HepG2 (cell line): Measurements from ENCODE around the gene DPYSL3. TPM values are rescaled to one million over a fixed set of nuclear protein-coding genes. Genes with fewer than 3 reads are reported as not detected.

Experiments used
- ATAC-seq: fragments of 200-7000 bp; cut with Tn5 transposase; 3 replicates; pipeline ENCODE4 v1.9.1; 2020; ENCODE audit warnings: mild to moderate bottlenecking, moderate library complexity
- BruUV-seq: library from RNA; stranded (reverse); fragments of 400-500 nt; replicated peaks from 2 replicates; lab custom pipeline; 2021; lab: Mats Ljungman, UMichigan
- CTCF ChIA-PET: fragments of 300-600 bp; formaldehyde crosslinking; extraction: SDS; loops from one replicate; lab custom pipeline; 2021; ENCODE audit warnings: low total read pairs, inconsistent platforms, low intra/inter-chr PET ratio; lab: Yijun Ruan, JAX
- POLR2A ChIA-PET: fragments of 350-600 bp; sonication (Branson Sonifier 250); formaldehyde crosslinking; loops from one replicate; lab custom pipeline; 2020; ENCODE audit warnings: antibody characterized with exemption, inconsistent platforms; lab: Yijun Ruan, JAX
- DNase-seq: peaks from one replicate; pipeline ENCODE4 v3.0.0-alpha.2; 2015; ENCODE audit warnings: low spot score
- FAIRE-seq: peaks from 3 replicates; lab custom pipeline; 2011; peaks lifted over from hg19 to GRCh38; lab: Jason Lieb, UNC
- H2AFZ ChIP-seq: one replicate; pipeline ENCODE4 v1.6.1; 2011; ENCODE audit warnings: low read length, inconsistent platforms
- H3K27ac ChIP-seq: fragments of 300-600 bp; 3 replicates; pipeline ENCODE4 v1.8.0; 2011; ENCODE audit warnings: mixed run types, mild to moderate bottlenecking, mixed read lengths, low read length, inconsistent platforms; ENCODE audit not compliant: insufficient read depth; ENCODE audit errors: extremely low read length
- H3K27me3 ChIP-seq, 2 experiments: fragments of 200-600 bp in 1 of 2; 2 replicates in 1 of 2; 3 replicates in 1 of 2; pipeline versions ENCODE4 v1.6.0 to v1.8.0; 2011; ENCODE audit warnings: low read length in 2 of 2, mild to moderate bottlenecking in 2 of 2, moderate library complexity in 2 of 2, inconsistent platforms in 1 of 2; ENCODE audit not compliant: insufficient read depth in 2 of 2, control insufficient read depth in 1 of 2
- H3K36me3 ChIP-seq, 2 experiments: fragments of 200-600 bp in 1 of 2; replicated peaks in 1 of 2; 2 replicates in 1 of 2; 3 replicates in 1 of 2; pipeline versions ENCODE4 v1.5.1 to v1.8.0; 2011; ENCODE audit warnings: low read length in 2 of 2, inconsistent platforms in 1 of 2; ENCODE audit not compliant: insufficient read depth in 2 of 2, control insufficient read depth in 1 of 2
- H3K4me1 ChIP-seq: 2 replicates; pipeline ENCODE4 v1.5.1; 2012; ENCODE audit warnings: low read length, inconsistent platforms; ENCODE audit not compliant: insufficient read depth
- H3K4me2 ChIP-seq: 2 replicates; pipeline ENCODE4 v1.6.0; 2011; ENCODE audit warnings: low read depth, low read length, inconsistent platforms
- H3K4me3 ChIP-seq, 3 experiments: fragments of 200-600 bp in 1 of 3; sonication (generic), shearing (Covaris generic) in 1 of 3; replicated peaks in 1 of 3; 2 replicates each; pipeline ENCODE4 v1.5.1; 2011 to 2016; ENCODE audit warnings: low read length in 3 of 3, inconsistent platforms in 2 of 3, low read depth in 2 of 3, mild to moderate bottlenecking in 2 of 3, control low read depth in 1 of 3, mixed read lengths in 1 of 3; ENCODE audit not compliant: insufficient read depth in 1 of 3
- H3K79me2 ChIP-seq: one replicate; pipeline ENCODE4 v1.6.1; 2011; ENCODE audit warnings: low read length, inconsistent platforms; ENCODE audit not compliant: insufficient read depth
- H3K9ac ChIP-seq: 2 replicates; pipeline ENCODE4 v1.6.0; 2011; ENCODE audit warnings: mild to moderate bottlenecking, low read depth, low read length, inconsistent platforms; ENCODE audit not compliant: insufficient read depth
- H3K9me3 ChIP-seq: 2 replicates; pipeline ENCODE4 v1.5.1; 2012; ENCODE audit warnings: mild to moderate bottlenecking, low read length
- H4K20me1 ChIP-seq: 2 replicates; pipeline ENCODE4 v1.6.0; 2011; ENCODE audit warnings: inconsistent platforms, mild to moderate bottlenecking, low read length, moderate library complexity; ENCODE audit not compliant: insufficient read depth
- CREM ChIP-seq, 2 experiments: sonication (generic) in 1 of 2; formaldehyde crosslinking in 1 of 2; IDR thresholded peaks; 2 replicates each; pipeline versions ENCODE4 v1.4.0 to v1.6.1; 2016 to 2020; ENCODE audit warnings: antibody characterized with exemption in 1 of 2, mild to moderate bottlenecking in 1 of 2, missing genetic modification reagents in 1 of 2
- FOXM1 ChIP-seq: sonication (generic); formaldehyde crosslinking; IDR thresholded peaks from 2 replicates; pipeline ENCODE4 v1.5.0; 2020; ENCODE audit warnings: missing genetic modification reagents
- GATA4 ChIP-seq: sonication (generic); IDR thresholded peaks from 2 replicates; pipeline ENCODE4 v1.6.1; 2016; ENCODE audit warnings: antibody characterized with exemption, low read depth, borderline replicate concordance
- NCOA1 ChIP-seq: sonication (generic); formaldehyde crosslinking; IDR thresholded peaks from 2 replicates; pipeline ENCODE4 v1.9.0; 2021; ENCODE audit warnings: missing genetic modification reagents
- THRA ChIP-seq: sonication (generic); formaldehyde crosslinking; IDR thresholded peaks from 2 replicates; pipeline ENCODE4 v1.4.0; 2020; ENCODE audit warnings: missing genetic modification reagents, borderline replicate concordance
- ZBTB46 ChIP-seq: sonication (generic); formaldehyde crosslinking; IDR thresholded peaks from 2 replicates; pipeline ENCODE4 v1.4.0; 2020; ENCODE audit warnings: mild to moderate bottlenecking, missing genetic modification reagents, borderline replicate concordance
- ZNF138 ChIP-seq: sonication (generic); formaldehyde crosslinking; IDR thresholded peaks from 2 replicates; pipeline ENCODE4 v1.5.0; 2020; ENCODE audit warnings: mild to moderate bottlenecking, low read depth, missing genetic modification reagents
- ZNF24 ChIP-seq: fragments of 450-650 bp; IDR thresholded peaks from 2 replicates; pipeline ENCODE4 v1.6.1; 2017; ENCODE audit warnings: antibody characterized with exemption, mild to moderate bottlenecking
- ZNF292 ChIP-seq: sonication (generic); formaldehyde crosslinking; IDR thresholded peaks from 2 replicates; pipeline ENCODE4 v1.8.1; 2022; ENCODE audit warnings: mild to moderate bottlenecking, low read depth, missing genetic modification reagents, borderline replicate concordance
- ZNF343 ChIP-seq: sonication (generic); formaldehyde crosslinking; IDR thresholded peaks from 2 replicates; pipeline ENCODE4 v1.4.0; 2020; ENCODE audit warnings: mild to moderate bottlenecking, missing genetic modification reagents
- ZNF468 ChIP-seq: sonication (generic); formaldehyde crosslinking; IDR thresholded peaks from 2 replicates; pipeline ENCODE4 v1.8.0; 2022; ENCODE audit warnings: mild to moderate bottlenecking, moderate library complexity, missing genetic modification reagents
- ZNF496 ChIP-seq: sonication (generic); formaldehyde crosslinking; IDR thresholded peaks from 2 replicates; pipeline ENCODE4 v1.8.1; 2023; ENCODE audit warnings: mild to moderate bottlenecking, moderate library complexity, missing genetic modification reagents; ENCODE audit not compliant: insufficient replicate concordance
- WGBS: methylation state at CpG from one replicate; pipeline ENCODE4 v1.1.6; 2017; ENCODE audit warnings: low lambda C conversion rate; 5-methylcytosine and 5-hydroxymethylcytosine counted together
- in situ Hi-C: cut with HindIII; loops from 2 replicates; pipeline ENCODE4 v1.10.0; 2017; ENCODE audit warnings: low pct_unique_long_range_greater_than_20kb; ENCODE audit not compliant: extremely low pct_ligation_motif_present
- intact Hi-C: fragments of 100-400 bp; cut with micrococcal nuclease; formaldehyde crosslinking; loops from one replicate; pipeline ENCODE4 v1.10.0; 2022; ENCODE audit not compliant: unreplicated experiment
- polyA plus RNA-seq, 8 experiments: library from polyadenylated mRNA; depleted of rRNA in 3 of 8; stranded (reverse) in 7 of 8; unstranded in 1 of 8; fragments of >200 nt; fragmentation: Illumina TruSeq in 4 of 8; extraction: Trizol in 4 of 8; gene quantifications; 2 replicates each; pipeline versions ENCODE4 v1.2.1 to v1.2.3, GENCODE V29; 2011 to 2016; ENCODE audit warnings: low read depth in 4 of 8, missing spikeins in 1 of 8, mixed read lengths in 1 of 8; ENCODE audit not compliant: insufficient read depth in 1 of 8
- total RNA-seq, 5 experiments: library from RNA; depleted of rRNA; stranded (reverse); fragments of >200 nt; fragmentation: Illumina TruSeq; extraction: Trizol; gene quantifications; 2 replicates each; pipeline ENCODE4 v1.2.3, GENCODE V29; 2016; ENCODE audit warnings: low read depth in 1 of 5

Gene DPYSL3
- total and polyA plus RNA-seq, 2 of the 13 experiments (the other 11 are each of a cell fraction or from before 2014, with no cell fraction given): 0.08 to 0.15 TPM

GRCh38 chr5:147344861-147345260 is 165.0 kb downstream of the DPYSL3 start:
- no peak overlapping the region for H3K27ac ChIP-seq
- no peaks in the 10 kb centered on the region for H3K4me1 ChIP-seq
- in situ Hi-C loops: no loop called here
- H4K20me1 ChIP-seq: no peaks in the 10 kb centered on the region
- TF ChIP-seq CREM (IDR thresholded peaks at IDR 0.05) (no peak), CREM (CRISPR knock-in tag; IDR thresholded peaks at IDR 0.05) (no peak), ZNF24 (no peak), NCOA1 (no peak)
- 0% methylated on average over 1 of the region's 1 CpG for WGBS
- no peak overlapping the region for H3K4me3 ChIP-seq
- no peaks in the 10 kb centered on the region for H3K9me3 ChIP-seq
- DNase-seq: no peak
- H3K27me3 ChIP-seq: no peaks in the 10 kb centered on the region
- ATAC-seq: no peak
- no peak overlapping the region for H3K4me2 ChIP-seq
- POLR2A ChIA-PET: no interaction called here
- no peak overlapping the region for H2AFZ ChIP-seq
- BruUV-seq: no TSS peak
- intact Hi-C loops: no loop called here
- no peak for FAIRE-seq
- H3K79me2 ChIP-seq: no peaks in the 10 kb centered on the region
- CTCF ChIA-PET: no interaction called here
- H3K9ac ChIP-seq: no peak overlapping the region
- no peaks in the 10 kb centered on the region for H3K36me3 ChIP-seq

- no peak overlapping the region for H3K9ac ChIP-seq
- ChIA-PET POLR2A (no interaction called here), CTCF (no interaction called here)
- in situ Hi-C loops: no loop called here
- intact Hi-C loops: no loop called here
- no peaks in the 10 kb centered on the region for H3K9me3 ChIP-seq
- H3K79me2 ChIP-seq: no peaks in the 10 kb centered on the region
- H2AFZ ChIP-seq: no peak overlapping the region
- no peak overlapping the region for H3K4me2 ChIP-seq
- no peaks in the 10 kb centered on the region for H3K36me3 ChIP-seq
- H4K20me1 ChIP-seq: no peaks in the 10 kb centered on the region
- no TSS peak for BruUV-seq
- TF ChIP-seq ZNF496 (no peak), THRA (no peak), FOXM1 (no peak), GATA4 (no peak), ZNF138 (no peak), ZNF343 (CRISPR knock-in tag) (no peak), ZNF468 (no peak), ZNF292 (no peak), ZBTB46 (CRISPR knock-in tag) (no peak)
- H3K4me1 ChIP-seq: no peaks in the 10 kb centered on the region
- H3K27ac ChIP-seq: no peak overlapping the region
- H3K4me3 ChIP-seq: no peak overlapping the region
- no peaks in the 10 kb centered on the region for H3K27me3 ChIP-seq
- FAIRE-seq (no peak), DNase-seq (no peak), ATAC-seq (no peak)
These were observed 168.5 kb downstream of the DPYSL3 start for GRCh38 chr5:147341345-147341744.
